ENCODE data around the gene AFF3. TPM values are rescaled to one million over a fixed set of nuclear protein-coding genes. Genes with fewer than 3 reads are reported as not detected.

Gene AFF3
- total RNA-seq, 4 donors from 2014 or later: 2.1 to 7.3 (median 3.5) TPM

DNA sequence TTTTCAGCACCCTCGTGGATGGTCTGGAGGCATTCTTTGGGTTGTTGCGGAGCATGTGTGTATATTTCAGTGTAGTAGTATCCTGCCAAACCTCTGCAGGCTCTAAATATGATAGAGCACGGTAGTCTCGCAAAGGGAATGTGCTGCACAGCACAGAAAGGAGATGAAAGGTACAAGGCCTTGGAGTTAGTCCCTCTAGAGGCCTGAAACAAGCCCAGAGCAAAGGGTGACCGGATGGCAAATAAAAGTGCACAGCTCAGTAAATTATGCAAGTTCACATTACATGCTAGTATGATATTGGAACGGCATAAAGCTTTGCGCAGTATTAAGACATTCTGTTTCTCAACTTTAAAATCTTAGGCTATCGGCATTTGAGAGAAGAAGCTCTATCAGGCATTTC, 358.1 kb downstream of the AFF3 start:
- H3K4me3 ChIP-seq (ENCODE audit: low read depth, poor library complexity, severe bottlenecking): no peak overlapping the region
- no peak for DNase-seq (ENCODE audit: low spot score in 2 of 2)
- intact Hi-C loops (cut with DNase I; ENCODE audit: low total_unique reads): no loop called here
- WGBS, 2 donors: 91% methylated on average over 8 of the region's 8 CpGs
- TF ChIP-seq, protein P1, sequence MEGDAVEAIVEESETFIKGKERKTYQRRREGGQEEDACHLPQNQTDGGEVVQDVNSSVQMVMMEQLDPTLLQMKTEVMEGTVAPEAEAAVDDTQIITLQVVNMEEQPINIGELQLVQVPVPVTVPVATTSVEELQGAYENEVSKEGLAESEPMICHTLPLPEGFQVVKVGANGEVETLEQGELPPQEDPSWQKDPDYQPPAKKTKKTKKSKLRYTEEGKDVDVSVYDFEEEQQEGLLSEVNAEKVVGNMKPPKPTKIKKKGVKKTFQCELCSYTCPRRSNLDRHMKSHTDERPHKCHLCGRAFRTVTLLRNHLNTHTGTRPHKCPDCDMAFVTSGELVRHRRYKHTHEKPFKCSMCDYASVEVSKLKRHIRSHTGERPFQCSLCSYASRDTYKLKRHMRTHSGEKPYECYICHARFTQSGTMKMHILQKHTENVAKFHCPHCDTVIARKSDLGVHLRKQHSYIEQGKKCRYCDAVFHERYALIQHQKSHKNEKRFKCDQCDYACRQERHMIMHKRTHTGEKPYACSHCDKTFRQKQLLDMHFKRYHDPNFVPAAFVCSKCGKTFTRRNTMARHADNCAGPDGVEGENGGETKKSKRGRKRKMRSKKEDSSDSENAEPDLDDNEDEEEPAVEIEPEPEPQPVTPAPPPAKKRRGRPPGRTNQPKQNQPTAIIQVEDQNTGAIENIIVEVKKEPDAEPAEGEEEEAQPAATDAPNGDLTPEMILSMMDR (IDR thresholded peaks at IDR 0.05): no peak
- no peak for TF ChIP-seq POLR2A (IDR thresholded peaks at IDR 0.05)

DNA sequence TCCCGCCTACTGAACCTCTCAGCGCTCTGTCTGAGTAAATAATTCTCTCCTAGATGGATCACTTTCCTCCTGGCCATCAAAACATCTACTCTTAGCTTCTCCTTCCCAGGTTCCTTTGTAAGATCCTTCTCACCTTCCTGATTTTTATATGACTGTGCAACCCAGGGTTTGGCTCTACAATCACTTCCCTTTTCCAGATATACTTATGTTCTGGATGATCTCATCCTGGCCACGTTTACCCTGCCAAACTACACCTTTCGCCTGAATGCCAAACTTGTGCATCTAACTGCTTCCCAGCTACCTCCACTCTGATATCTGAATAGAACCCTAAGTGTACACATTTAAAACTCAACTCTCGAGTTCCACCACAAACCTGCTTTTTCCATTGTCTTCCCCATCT, 362.1 kb downstream of the AFF3 start:
- DNase-seq (ENCODE audit: low spot score in 2 of 2): no peak
- TF ChIP-seq POLR2A (IDR thresholded peaks at IDR 0.05): no peak
- TF ChIP-seq, protein P1 (IDR thresholded peaks at IDR 0.05): no peak
- 59 to 78% methylated on average over 5 of the region's 5 CpGs for WGBS, 2 donors
- no peak overlapping the region for H3K4me3 ChIP-seq (ENCODE audit: low read depth, poor library complexity, severe bottlenecking)
- intact Hi-C loops (cut with DNase I; ENCODE audit: low total_unique reads): no loop called here

DNA sequence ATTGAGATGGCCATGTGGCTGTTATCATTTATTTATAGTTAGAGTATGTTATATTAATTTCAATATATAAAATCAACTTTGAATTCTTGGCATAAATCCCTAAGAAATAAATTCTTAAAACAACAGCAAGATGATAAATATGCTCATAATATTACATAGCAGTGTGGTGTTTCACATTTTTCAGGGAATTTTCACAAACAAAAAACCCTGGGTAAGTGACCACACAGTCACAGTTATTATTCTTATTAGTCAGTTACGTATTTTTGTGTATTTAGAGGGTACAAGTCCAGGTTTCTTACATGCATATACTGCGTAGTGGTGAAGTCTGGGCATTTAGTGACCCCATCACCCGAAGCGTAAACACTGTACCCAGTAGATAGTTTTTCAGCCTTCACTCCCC, 363.1 kb downstream of the AFF3 start:
- no peak overlapping the region for H3K4me3 ChIP-seq (ENCODE audit: low read depth, poor library complexity, severe bottlenecking)
- intact Hi-C loops (cut with DNase I; ENCODE audit: low total_unique reads): no loop called here
- WGBS, 2 donors: 95 to 97% methylated on average over 4 of the region's 4 CpGs
- no peak for DNase-seq (ENCODE audit: low spot score in 2 of 2)
- no peak for TF ChIP-seq POLR2A (IDR thresholded peaks at IDR 0.05)
- TF ChIP-seq, protein P1 (IDR thresholded peaks at IDR 0.05): no peak

DNA sequence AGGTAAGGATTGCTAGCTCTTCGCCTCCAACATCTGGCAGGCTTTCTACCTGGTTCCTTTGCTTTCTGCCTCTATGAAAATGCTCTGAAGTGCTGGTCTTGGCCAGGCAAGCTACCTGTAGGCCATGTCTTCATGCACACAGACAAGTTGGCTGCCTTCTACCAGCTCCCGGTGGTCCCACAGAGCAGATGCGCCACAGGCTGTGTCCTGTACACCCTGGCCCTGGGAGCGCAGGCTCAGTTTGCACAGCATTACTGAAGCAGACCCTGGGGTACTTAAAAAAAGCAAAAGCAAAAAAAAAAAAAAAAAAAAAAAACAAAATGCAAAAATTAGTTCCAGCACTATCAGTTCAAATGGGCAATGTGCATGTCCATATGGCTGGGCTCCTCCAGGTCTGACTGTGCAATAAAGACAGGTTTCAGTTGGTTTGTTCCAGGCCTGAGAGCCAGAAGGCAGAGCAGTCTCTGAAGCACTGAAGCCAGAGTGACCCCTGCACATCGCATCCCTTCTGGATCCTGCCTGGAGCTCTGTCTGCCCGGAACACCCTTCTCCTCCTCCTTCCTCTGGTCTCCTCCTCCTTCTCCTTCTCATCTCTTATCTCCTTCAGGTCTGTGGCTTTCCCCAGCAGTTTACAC, 364.6 kb downstream of the AFF3 start:
- DNase-seq (ENCODE audit: low spot score in 2 of 2): no peak
- 92 to 96% methylated on average over 6 of the region's 6 CpGs for WGBS, 2 donors
- TF ChIP-seq, protein P1 (IDR thresholded peaks at IDR 0.05): no peak
- TF ChIP-seq POLR2A (IDR thresholded peaks at IDR 0.05): no peak
- intact Hi-C loops (cut with DNase I; ENCODE audit: low total_unique reads): no loop called here
- H3K4me3 ChIP-seq (ENCODE audit: low read depth, poor library complexity, severe bottlenecking): no peak overlapping the region

DNA sequence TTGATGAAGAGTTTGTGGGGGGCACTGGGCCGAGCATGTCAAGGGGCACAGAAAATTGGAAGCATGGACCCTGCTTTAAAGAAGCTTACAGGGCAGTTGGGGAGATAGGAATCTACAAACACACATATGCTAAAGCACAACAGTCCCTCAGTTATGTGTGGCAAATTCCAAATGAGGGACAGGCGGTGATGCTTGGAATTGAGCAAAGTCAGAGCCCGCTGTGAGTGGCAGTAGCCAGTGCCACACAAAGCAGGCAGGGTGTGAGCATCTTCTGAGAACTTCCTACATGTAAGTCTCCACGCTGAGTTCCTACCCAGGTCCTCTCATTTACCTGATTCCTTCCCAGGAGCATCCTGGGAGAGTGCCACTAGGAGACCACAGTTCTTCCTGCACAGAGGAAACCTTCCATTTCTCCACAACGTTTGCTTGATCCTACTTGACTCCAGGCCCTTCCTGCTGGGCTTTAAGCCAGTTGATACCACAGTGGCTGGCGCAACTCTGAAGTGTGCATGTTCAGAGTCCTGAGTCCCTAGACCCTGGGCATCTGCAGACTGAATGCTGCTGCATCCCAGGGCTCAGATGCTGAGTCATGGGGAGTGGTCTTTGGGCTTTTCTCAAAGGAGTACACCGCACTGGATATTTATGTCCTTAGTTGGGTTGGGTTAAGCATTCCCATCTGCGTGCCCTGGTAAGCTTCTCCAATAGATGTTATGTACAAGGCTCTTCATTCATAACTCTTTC, 365.3 kb downstream of the AFF3 start:
- 74 to 76% methylated on average over 8 of the region's 8 CpGs for WGBS, 2 donors
- TF ChIP-seq, protein P1 (IDR thresholded peaks at IDR 0.05): no peak
- no peak for TF ChIP-seq POLR2A (IDR thresholded peaks at IDR 0.05)
- intact Hi-C loops (cut with DNase I; ENCODE audit: low total_unique reads): no loop called here
- no peak for DNase-seq (ENCODE audit: low spot score in 2 of 2)
- H3K4me3 ChIP-seq (ENCODE audit: low read depth, poor library complexity, severe bottlenecking): no peak overlapping the region

Data from lower leg skin (tissue), 4 donors.